ENCODE measurements around the gene PSMC2. TPM values are rescaled to one million over a fixed set of nuclear protein-coding genes. Genes with fewer than 3 reads are reported as not detected.

Gene PSMC2
- total RNA-seq, 1 donor from 2014 or later, result 182 TPM

DNA sequence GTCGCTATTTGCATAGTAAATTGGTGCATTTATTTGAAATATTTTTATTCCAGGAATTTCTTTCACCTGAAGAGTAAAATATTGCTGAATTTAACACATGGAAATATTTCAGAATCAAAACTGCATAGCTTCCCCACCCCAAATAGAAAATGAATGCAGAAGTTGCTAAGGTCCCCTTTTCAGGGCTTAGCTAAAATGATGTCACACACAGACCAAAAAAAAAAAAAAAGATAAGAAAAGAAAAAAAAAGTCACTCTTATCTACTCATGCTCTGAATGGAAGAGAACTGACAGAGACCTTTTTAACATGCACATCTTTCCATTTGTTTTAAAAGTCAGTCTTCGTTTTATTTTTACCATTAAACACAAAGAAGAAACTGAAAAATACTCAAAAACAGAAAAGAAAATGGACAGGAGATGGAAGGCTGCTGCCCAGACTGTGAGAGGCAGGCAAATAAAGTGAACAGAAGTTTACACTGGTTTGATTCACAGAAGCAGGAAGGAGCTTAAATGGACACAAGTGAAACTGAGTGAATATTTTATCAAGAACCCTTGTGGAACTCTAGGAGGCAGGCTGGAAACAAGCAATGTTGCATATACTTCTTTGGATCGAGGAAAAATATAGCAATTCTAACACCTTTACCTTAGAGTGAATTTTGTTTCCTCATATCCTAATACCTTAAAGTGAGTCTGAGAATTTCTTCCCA, 32.0 kb downstream of the PSMC2 start:
- H3K36me3 ChIP-seq (ENCODE audit: control insufficient read depth, insufficient read depth, low read length), result no peaks in the 10 kb centered on the region
- FAIRE-seq, result no peak
- DNase-seq (ENCODE audit: low read depth), result no peak
- H3K27me3 ChIP-seq (ENCODE audit: control insufficient read depth, insufficient read depth, low read length), result no peaks in the 10 kb centered on the region
- H3K4me3 ChIP-seq (ENCODE audit: low read depth, low read length), result no peak overlapping the region
- TF ChIP-seq CTCF (IDR thresholded peaks at IDR 0.05; ENCODE audit: insufficient read depth, low read length, severe bottlenecking), result no peak

GRCh38 chr7:103380395-103381191, 33.1 kb downstream of the PSMC2 start:
- H3K4me3 ChIP-seq (ENCODE audit: low read depth, low read length), result no peak overlapping the region
- peak; percentile 64 for FAIRE-seq

DNA sequence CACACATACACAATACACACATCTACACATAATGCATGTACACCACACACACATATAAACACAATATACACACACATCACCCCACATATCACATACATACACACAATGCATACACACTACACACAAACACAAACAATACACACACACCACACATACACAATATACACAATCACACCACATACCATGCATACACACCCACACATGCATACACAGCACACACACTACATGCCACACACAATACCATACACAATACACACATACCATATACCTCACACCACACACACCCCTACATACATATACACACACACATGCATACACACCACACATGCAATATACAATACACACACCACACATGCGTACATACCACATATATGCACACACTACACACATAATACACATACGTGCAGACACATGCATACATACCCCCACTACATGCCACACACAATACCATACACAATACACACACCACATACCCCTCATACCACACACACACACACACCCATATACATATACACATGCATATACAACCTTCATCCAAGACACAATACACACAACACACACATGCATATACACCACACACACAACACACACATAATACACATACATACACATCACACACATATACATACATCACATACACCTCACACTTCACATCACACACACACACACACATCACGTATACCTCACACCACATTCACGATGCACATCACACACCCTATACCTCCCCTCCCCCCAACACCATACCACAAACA, 34.0 kb downstream of the PSMC2 start:
- DNase-seq (ENCODE audit: low read depth), result no peak
- Histone ChIP-seq H3K4me3 (ENCODE audit: low read depth, low read length) (no peak overlapping the region), H3K27me3 (ENCODE audit: control insufficient read depth, insufficient read depth, low read length) (no peaks in the 10 kb centered on the region), H3K36me3 (ENCODE audit: control insufficient read depth, insufficient read depth, low read length) (no peaks in the 10 kb centered on the region)
- FAIRE-seq, result peak; percentile 89
- no peak for TF ChIP-seq CTCF (IDR thresholded peaks at IDR 0.05; ENCODE audit: insufficient read depth, low read length, severe bottlenecking)

More at GRCh38 chr7:103380395-103381191, 33.1 kb downstream of the PSMC2 start:
- no peak for TF ChIP-seq CTCF (IDR thresholded peaks at IDR 0.05; ENCODE audit: insufficient read depth, low read length, severe bottlenecking)
- H3K36me3 ChIP-seq (ENCODE audit: control insufficient read depth, insufficient read depth, low read length), result no peaks in the 10 kb centered on the region
- no peak for DNase-seq (ENCODE audit: low read depth)
- H3K27me3 ChIP-seq (ENCODE audit: control insufficient read depth, insufficient read depth, low read length), result no peaks in the 10 kb centered on the region

- FAIRE-seq (no peak), DNase-seq (ENCODE audit: low read depth) (no peak)
- Histone ChIP-seq H3K36me3 (ENCODE audit: control insufficient read depth, insufficient read depth, low read length) (no peaks in the 10 kb centered on the region), H3K27me3 (ENCODE audit: control insufficient read depth, insufficient read depth, low read length) (no peaks in the 10 kb centered on the region), H3K4me3 (ENCODE audit: low read depth, low read length) (no peak overlapping the region)
- no peak for TF ChIP-seq CTCF (IDR thresholded peaks at IDR 0.05; ENCODE audit: insufficient read depth, low read length, severe bottlenecking)
Observed at GRCh38 chr7:103382032-103382402, 34.6 kb downstream of the PSMC2 start.

GRCh38 chr7:103387242-103387641, 39.8 kb downstream of the PSMC2 start:
- no peaks in the 10 kb centered on the region for H3K27me3 ChIP-seq (ENCODE audit: control insufficient read depth, insufficient read depth, low read length)
- no peaks in the 10 kb centered on the region for H3K36me3 ChIP-seq (ENCODE audit: control insufficient read depth, insufficient read depth, low read length)
- no peak for TF ChIP-seq CTCF (IDR thresholded peaks at IDR 0.05; ENCODE audit: insufficient read depth, low read length, severe bottlenecking)
- FAIRE-seq (no peak), DNase-seq (ENCODE audit: low read depth) (no peak)
- no peak overlapping the region for H3K4me3 ChIP-seq (ENCODE audit: low read depth, low read length)

All from bronchial epithelial cell (primary cell).